ENCODE measurements around the gene SLC44A4.
A peak's percentile ranks its signal among the peaks of the same experiment; 100 is the strongest.

The SLC44A4 gene

GRCh38 chr6:31888276-31889258, 9.8 kb upstream of the SLC44A4 start:
- Histone ChIP-seq H3K4me3 (ENCODE audit: low read length) (no peak overlapping the region), H3K27me3 (replicated peaks; ENCODE audit: insufficient read depth, low read length) (no peaks in the 10 kb centered on the region), H3K79me2 (ENCODE audit: low read length) (no peaks in the 10 kb centered on the region), H3F3A (ENCODE audit: insufficient read depth, low read length) (no peaks in the 10 kb centered on the region), H3K27ac (ENCODE audit: low read length) (no peak overlapping the region), H3K9me3 (replicated peaks; ENCODE audit: insufficient read depth, low read length) (no peaks in the 10 kb centered on the region), H3K9me2 (replicated peaks; ENCODE audit: insufficient read depth, low read length) (no peaks in the 10 kb centered on the region), H3K4me1 (ENCODE audit: low read length) (no peaks in the 10 kb centered on the region), H4K20me1 (ENCODE audit: insufficient read depth, low read length) (no peaks in the 10 kb centered on the region), H2AFZ (ENCODE audit: low read length) (no peak overlapping the region), H3K9ac (ENCODE audit: low read length) (no peak overlapping the region), H3K36me3 (replicated peaks; ENCODE audit: insufficient read depth, low read length) (no peaks in the 10 kb centered on the region; the same call in 1 of the 2 replicates), H3K4me2 (ENCODE audit: low read depth, low read length) (no peak overlapping the region)
- no peak for DNase-seq
- TF ChIP-seq EZH2 (optimal IDR thresholded peaks at IDR 0.05; ENCODE audit: low read depth, low read length) (no peak), EZH2phosphoT487 (IDR thresholded peaks at IDR 0.05; ENCODE audit: low read length) (no peak)
- TF ChIP-seq, protein P1, sequence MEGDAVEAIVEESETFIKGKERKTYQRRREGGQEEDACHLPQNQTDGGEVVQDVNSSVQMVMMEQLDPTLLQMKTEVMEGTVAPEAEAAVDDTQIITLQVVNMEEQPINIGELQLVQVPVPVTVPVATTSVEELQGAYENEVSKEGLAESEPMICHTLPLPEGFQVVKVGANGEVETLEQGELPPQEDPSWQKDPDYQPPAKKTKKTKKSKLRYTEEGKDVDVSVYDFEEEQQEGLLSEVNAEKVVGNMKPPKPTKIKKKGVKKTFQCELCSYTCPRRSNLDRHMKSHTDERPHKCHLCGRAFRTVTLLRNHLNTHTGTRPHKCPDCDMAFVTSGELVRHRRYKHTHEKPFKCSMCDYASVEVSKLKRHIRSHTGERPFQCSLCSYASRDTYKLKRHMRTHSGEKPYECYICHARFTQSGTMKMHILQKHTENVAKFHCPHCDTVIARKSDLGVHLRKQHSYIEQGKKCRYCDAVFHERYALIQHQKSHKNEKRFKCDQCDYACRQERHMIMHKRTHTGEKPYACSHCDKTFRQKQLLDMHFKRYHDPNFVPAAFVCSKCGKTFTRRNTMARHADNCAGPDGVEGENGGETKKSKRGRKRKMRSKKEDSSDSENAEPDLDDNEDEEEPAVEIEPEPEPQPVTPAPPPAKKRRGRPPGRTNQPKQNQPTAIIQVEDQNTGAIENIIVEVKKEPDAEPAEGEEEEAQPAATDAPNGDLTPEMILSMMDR (IDR thresholded peaks at IDR 0.05; ENCODE audit: low read length) = peak; percentile 76

- H3K36me3 ChIP-seq (replicated peaks; ENCODE audit: insufficient read depth, low read length) = no peaks in the 10 kb centered on the region; the same call in 1 of the 2 replicates
- H2AFZ ChIP-seq (ENCODE audit: low read length) = no peak overlapping the region
- no peak overlapping the region for H3K27ac ChIP-seq (ENCODE audit: low read length)
- H3K9me2 ChIP-seq (replicated peaks; ENCODE audit: insufficient read depth, low read length) = no peaks in the 10 kb centered on the region
- H3K79me2 ChIP-seq (ENCODE audit: low read length) = no peaks in the 10 kb centered on the region
- TF ChIP-seq, protein P1 (IDR thresholded peaks at IDR 0.05; ENCODE audit: low read length) = no peak
- TF ChIP-seq EZH2 (optimal IDR thresholded peaks at IDR 0.05; ENCODE audit: low read depth, low read length) (no peak), EZH2phosphoT487 (IDR thresholded peaks at IDR 0.05; ENCODE audit: low read length) (no peak)
- no peaks in the 10 kb centered on the region for H3K27me3 ChIP-seq (replicated peaks; ENCODE audit: insufficient read depth, low read length)
- H3K9ac ChIP-seq (ENCODE audit: low read length) = no peak overlapping the region
- no peaks in the 10 kb centered on the region for H3F3A ChIP-seq (ENCODE audit: insufficient read depth, low read length)
- H3K4me1 ChIP-seq (ENCODE audit: low read length) = no peaks in the 10 kb centered on the region
- no peak overlapping the region for H3K4me3 ChIP-seq (ENCODE audit: low read length)
- H3K9me3 ChIP-seq (replicated peaks; ENCODE audit: insufficient read depth, low read length) = no peaks in the 10 kb centered on the region
- DNase-seq = no peak
- H3K4me2 ChIP-seq (ENCODE audit: low read depth, low read length) = no peak overlapping the region
- no peaks in the 10 kb centered on the region for H4K20me1 ChIP-seq (ENCODE audit: insufficient read depth, low read length)
Observed at GRCh38 chr6:31887173-31888007, 8.6 kb upstream of the SLC44A4 start.

DNA sequence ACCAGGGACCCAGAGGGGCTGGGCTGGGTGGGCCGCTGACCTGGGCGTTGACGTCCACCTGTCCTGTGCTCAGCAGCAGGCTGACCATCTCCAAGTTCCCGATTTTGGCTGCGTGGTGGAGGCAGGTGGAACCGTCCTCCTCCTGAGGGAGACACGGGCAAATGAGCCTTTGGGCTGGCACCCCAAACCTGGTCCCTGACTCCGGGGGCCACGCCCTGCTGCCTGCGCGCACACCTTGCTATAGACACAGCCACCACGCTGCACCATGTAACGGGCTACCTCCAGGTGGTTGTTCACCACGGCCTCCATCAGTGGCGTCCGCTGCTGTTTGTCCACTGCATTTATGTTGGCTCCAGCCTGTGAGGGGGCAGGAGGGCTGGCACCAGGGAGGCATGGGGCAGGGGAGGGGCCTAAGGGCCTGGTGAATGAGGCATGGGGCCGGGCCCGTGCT, 7.8 kb upstream of the SLC44A4 start:
- H3K4me1 ChIP-seq (ENCODE audit: low read length) = no peaks in the 10 kb centered on the region
- no peaks in the 10 kb centered on the region for H3F3A ChIP-seq (ENCODE audit: insufficient read depth, low read length)
- no peaks in the 10 kb centered on the region for H3K79me2 ChIP-seq (ENCODE audit: low read length)
- no peak overlapping the region for H3K4me3 ChIP-seq (ENCODE audit: low read length)
- H4K20me1 ChIP-seq (ENCODE audit: insufficient read depth, low read length) = no peaks in the 10 kb centered on the region
- TF ChIP-seq, protein P1 (IDR thresholded peaks at IDR 0.05; ENCODE audit: low read length) = no peak
- no peak for TF ChIP-seq EZH2phosphoT487 (IDR thresholded peaks at IDR 0.05; ENCODE audit: low read length)
- no peak for TF ChIP-seq EZH2 (optimal IDR thresholded peaks at IDR 0.05; ENCODE audit: low read depth, low read length)
- no peak for DNase-seq
- no peaks in the 10 kb centered on the region for H3K27me3 ChIP-seq (replicated peaks; ENCODE audit: insufficient read depth, low read length)
- H3K27ac ChIP-seq (ENCODE audit: low read length) = no peak overlapping the region
- no peaks in the 10 kb centered on the region for H3K9me2 ChIP-seq (replicated peaks; ENCODE audit: insufficient read depth, low read length)
- H3K4me2 ChIP-seq (ENCODE audit: low read depth, low read length) = no peak overlapping the region
- no peak overlapping the region for H3K9ac ChIP-seq (ENCODE audit: low read length)
- H3K9me3 ChIP-seq (replicated peaks; ENCODE audit: insufficient read depth, low read length) = no peaks in the 10 kb centered on the region
- no peaks in the 10 kb centered on the region; the same call in 1 of the 2 replicates for H3K36me3 ChIP-seq (replicated peaks; ENCODE audit: insufficient read depth, low read length)
- no peak overlapping the region for H2AFZ ChIP-seq (ENCODE audit: low read length)

Measured in MM.1S (cell line).